SHP77 (cell line): ENCODE results near the gene REEP1.
A peak's percentile ranks its signal among the peaks of the same experiment; 100 is the strongest.
"Not testable (repeated sequence)": the region's sequence is repeated elsewhere in the genome, so short reads cannot be mapped to it uniquely, and the experiment has no call there.

Experiments used
- DNase-seq, 2 experiments: peaks; one replicate each; lab custom pipeline; 2025; lab: John Stamatoyannopoulos, UW

REEP1 gene

DNA sequence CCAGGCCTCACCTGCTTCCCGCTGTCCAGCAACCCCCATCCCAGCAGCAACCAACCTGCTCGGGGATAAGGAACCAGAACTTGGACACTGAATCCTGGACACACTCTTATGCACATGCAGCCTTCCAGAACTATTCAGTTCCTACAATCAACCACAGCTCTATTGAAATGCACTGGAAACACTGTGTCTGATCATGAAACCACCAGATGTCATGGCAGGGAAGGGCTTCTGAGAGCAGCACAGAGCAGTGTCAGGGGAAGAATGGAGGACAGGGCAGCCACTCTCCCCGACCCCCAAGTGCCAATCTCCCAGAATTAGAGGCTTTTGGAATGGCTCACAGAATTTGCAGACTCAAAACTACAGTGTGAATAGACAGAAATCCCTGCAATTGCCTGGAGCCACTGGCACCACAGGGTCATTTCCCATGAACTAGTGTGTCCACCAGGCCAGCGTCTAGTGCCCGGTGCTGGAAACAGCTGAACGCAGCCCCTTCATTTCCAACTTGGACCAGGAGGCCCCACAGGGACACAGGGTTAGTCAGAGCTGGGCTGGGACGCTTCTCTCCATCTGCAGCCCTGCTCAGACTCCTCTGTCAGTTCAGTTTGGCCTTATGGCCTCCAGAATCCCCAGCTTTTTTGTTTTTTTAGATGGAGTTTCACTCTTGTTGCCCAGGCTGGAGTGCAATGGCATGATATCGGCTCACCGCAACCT, 112.6 kb downstream of the REEP1 start:
- no peak for DNase-seq

DNA sequence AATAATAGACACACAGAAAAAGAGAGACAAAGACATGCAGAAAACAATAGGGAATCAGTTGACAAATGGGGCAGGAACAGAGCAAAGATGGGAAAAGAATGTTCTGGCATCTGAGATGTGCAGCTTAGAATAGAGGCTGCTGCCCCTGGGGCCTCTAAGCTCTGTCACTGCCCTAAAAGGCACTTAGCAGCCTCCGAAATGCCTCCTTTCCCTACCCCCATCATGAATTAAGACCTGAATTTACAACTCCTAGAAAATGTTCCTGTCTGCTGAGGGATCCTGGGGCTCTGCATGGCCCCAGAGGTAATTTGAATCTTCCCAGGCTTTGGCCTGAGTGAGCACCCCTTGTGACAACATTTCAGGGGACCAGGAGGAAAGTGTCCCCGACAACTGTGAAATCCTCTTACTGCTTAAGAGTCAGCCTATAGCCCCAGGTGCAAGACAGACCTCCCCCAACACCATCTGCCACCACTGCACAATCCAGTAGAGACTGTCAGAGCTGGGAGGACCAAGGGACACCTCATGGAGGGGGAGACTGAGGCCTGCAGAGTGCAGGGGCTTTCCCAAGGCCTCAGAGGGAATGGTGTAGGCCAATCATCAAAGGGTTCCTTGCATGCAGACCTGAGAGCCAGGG, 113.4 kb downstream of the REEP1 start:
- DNase-seq: no peak

DNA sequence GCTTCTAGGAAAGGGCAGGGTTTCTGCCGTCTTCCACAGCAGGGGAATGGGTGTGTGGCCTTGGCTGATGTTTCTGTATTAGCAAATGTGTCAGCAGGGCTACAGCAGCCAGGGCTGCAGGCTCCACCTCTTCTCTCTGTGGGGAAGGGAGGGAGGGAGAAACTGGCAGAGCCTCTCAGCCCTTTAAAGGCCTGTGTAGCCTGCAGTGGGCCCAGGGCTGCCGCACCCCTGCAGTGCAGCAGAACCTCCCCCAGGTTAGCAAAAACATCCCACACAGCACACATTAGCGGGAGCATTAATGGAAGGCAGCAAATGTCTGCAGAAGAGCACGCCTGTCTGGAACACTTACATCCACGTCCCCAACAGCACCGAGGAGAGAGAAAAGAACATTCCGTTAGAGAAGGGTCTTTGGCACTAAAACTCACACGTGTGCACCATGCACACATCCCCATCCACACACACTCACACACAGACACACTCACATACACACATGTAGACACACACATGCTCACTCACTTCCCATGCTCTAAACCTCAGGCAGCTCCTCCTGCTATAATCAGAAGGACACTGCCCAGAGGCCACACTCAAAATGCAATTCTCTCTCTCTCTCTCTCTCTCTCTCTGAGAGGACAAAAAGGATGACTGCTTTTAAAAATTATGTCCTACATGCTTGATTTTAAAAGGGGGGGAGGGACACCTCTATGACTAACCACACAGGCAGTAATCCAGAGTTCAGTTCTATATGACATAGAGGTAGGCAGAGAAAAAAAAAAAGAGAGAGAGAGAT, 114.1 kb downstream of the REEP1 start:
- no peak for DNase-seq

DNA sequence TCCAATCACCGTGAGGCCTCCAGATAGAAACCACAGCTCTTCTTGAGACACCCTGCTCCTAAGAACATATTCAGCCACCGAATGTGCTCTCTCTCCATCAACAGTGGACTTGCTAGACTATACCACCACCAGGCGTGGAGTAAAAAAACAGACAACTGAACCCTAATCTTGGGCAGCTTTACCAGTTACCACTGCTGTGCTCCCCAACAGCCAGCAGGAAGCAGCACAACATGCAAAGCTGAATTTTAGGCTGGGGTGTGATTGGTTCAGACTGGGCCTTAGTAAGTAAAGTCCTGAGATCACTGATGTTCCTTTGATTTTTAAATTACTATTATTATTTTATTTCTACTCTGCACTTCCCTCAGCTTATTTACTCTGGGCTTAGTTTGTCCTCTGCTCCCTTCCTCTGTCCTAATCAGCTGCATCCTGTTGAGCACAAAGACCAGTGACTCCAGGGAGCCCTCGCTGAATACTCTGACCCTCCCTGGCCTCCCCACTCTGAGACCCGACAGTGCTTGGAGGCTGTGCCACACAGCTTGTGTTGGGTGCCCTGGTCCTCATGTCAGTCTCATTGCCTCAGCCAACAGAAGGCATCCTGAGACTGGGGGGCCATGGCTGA, 116.3 kb downstream of the REEP1 start:
- peak; percentile 10 to 16 for DNase-seq

DNA sequence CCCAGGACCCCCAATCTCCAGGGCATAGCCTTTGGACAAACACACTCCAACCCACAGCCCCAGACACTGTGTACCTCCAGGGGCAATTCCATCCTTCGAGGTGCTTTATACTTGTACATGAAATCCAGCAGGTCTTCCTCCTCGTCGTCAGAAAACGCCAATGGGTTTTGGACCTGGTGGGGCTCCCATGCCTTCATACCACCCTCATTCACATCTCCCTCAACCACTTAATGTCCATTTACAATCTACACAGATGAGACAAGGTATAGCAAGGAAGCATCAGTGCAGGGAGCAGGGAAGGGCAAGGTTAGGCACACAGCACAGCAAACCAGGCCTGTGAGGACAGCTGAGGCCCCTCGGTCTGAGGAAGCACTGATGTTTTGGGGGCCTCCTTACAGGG, 117.5 kb downstream of the REEP1 start:
- DNase-seq: no peak

DNA sequence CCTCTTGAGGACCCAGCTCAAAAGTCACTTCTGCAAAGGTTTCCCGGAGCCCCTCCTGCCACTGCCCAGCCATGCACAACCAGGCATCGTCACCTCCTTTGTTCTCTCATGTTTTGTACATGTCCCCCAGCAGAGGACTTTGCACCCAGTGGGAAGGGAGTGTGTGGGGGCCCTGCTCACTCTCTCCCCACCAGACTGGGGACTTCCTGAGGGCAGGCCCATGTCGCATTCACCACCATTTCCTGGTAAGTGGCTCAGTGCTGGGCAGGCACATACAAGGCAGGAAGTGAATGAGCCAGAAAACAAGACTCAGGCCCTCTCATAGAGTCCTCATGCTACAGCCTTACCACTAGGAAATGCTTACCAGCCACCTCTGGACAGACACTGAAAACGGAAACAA, 119.3 kb downstream of the REEP1 start:
- no peak for DNase-seq

DNA sequence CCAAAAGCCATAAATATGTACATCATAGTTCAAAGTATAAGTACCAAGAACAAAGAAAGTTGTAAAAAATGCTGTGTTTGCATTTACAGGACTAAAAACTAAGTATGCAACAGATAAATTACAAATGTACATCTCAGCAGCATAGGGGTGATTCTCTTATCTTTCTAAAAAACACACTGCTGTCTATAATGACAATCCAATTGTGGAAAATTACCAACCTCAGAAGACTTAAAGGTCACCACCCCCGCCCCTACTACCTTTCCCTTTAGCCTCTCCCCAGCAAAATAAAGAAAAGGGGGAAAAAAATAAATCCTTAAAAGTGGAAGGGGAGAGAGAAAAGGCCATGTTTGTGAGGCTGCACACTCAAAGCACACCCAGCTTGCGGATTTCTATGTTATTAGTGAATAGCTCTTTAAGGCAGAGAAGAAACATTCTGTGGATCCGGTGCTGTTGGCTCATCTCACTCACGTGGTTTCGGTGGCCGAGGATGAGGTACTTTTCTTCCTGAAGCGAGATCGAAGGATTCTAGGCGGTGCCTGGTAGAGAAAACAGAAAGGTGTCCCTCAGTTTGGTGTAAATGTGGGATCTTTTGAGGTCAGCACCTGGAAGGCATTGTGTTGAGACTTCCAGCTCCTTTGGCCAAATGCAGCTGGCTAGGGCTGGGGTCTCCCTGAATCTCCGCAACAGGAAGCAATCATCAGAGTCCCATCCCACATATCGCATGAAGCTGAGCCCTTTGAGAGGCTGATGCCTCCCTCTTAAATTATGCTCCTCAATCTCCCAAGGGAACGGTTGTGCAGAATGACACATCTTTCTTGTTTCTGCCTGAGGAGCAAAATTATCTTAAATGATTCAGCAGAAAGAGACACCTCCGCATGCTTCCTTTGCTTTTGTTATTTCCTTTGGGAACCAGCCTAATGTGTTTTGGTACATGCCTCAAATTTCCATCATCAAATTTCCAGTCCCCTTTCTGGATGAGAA, 120.6 kb downstream of the REEP1 start:
- no peak for DNase-seq

DNA sequence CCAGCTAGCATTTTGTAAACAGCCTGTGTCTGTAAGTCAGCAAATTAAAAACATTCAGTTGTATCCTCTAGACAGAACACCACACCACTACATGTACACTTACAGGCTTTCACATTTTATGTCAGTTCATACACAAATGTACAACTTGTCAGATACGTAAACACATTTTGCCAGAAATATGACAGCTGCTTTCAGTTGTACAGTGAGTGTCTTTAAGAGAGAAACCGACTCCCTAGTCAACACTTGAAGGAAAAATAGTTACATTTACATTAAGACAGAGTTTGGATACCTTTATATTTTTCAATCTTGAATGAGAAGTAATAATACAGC, 123.0 kb downstream of the REEP1 start:
- DNase-seq: no peak

DNA sequence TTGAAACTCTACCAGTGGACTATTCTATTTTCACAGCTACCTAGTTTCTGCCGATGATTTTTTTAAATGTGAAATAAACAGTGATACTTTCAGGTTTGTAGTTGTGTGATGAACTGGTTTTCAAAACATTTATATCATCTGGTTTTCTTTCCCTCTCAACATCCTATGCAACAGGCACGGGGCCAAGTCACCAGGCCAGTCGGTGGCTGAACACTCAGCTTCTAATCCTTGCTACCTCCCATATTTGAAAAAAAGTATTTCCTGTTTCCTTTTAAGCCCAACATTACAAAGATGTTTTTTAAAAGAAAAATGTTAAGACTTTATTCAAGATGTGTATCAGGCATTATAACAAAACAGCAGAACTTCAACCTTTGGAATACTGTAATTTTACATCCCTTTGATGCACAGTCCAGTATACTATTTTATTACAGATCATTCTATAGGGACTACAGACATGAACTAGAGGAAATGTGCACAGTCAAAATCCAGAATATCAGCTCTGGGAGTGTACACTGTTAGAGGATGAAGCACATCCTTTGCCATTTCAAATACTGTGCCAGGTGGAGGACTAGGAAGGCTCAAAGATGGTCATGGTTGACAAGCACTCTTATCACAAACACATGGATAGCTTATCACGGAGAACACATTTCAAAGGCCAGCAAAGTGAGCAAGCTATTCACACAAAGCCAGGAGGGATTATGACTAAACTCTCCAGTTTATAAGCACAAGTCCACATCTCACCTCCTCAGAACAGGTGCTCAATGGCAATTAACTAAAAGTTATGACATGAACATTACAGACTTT, 123.5 kb downstream of the REEP1 start:
- no peak for DNase-seq

DNA sequence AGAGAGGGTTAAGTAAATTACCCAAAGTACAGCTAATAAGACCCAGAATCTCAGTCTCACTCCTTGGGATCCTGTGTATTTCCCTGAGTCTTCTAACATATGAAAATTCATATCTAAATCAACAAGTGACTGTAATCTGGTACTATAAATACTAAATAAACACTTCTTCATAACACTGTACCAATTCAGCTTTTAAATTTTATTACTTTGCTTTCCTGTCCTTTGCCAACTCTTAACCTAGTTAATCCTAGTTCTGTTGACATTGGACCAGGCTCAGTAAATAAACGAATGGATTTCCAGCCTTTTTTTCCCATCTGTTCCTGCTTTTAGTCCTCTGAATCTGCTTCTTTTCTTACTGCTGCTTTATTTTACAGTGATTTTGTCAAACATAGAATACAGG, 124.4 kb downstream of the REEP1 start:
- no peak for DNase-seq

DNA sequence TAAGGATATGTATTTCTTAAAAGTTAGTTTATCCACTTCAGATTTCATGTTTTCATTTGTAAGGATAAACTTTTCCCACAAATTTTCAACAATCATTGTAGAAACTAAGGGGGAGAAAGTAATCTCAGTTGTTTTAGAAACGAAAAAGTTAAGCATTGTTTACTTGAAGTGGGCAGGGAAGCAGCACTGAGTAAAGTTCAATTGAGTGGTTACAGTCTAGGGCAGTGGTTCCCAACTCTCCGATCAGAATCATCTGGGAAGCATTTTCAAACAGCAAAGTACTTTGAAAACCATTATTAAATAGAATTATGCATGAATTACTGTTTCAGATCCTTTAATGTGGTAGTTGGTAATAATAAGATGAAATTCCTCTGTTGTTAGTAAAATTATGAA, 125.6 kb downstream of the REEP1 start:
- DNase-seq: no peak

DNA sequence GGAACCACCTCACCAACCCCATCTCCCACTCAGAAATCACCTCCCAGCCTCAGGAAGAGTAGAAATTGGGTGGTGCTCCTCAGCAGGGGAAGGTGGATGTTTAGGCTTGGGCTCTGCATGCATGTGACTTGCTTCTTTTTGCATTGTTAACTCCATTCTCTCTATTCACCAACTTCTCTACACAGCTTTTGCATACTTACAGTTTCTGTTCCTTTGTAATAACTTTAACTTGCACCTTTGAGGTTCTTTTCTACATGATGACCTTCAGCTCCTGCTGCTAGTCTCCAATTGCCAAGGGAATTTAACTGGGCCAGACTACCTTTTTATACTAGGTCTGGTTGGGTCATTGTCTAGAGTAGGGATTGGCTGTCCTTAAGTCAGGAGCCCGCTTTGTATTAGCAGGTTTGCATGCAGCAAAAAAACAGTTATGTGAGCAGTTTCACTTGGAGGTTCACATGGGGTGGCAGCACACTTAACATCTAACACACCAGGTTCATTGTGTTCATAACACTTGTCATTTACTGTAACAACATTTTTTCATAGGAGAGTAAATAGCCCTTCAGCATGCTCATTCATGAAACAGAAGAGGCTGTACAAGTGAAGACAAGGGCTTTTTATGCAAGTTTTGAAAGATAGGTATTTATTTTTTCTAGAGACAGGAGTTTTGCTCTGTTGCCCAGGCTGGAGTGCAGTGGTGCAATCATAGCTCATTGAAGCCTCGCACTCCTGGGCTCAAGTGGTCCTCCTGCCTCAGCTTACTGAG, 126.2 kb downstream of the REEP1 start:
- DNase-seq: no peak

DNA sequence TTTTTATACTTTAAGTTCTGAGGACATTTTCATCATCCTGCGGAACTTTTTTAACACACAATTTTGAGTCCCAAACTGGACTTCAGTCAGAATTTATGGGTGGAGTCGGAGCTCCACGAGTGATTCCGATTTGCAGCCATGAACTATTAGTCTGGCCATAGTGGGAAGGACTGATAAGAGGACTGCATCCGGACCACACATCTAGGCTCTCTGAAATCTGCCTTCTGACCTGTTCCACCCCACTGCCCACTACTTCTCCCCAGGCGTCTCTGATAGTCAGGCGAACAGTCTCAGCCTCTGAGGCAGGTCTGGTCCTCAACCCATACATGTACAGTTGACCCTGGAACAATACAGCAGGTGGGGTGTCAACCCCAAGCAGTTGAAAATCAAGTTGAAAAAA, 133.0 kb downstream of the REEP1 start:
- no peak for DNase-seq

DNA sequence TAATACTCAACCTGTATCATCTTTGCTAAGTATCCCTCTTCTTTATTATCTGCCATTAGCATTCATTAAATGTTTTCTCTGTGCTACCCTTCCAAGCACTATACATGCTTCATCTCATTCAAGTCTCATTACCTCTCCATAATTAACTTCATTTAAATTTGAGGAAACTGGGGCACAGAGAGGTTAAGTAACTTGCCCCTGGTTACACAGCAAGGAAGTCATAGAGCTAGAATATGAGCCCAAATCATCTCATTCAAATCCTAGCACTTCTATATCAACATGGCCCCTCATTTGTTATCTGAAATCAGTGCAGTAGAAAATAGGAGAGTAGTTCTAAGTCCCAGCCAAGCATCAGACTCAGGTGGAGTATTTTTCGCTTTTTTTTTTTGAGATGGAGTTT, 133.8 kb downstream of the REEP1 start:
- DNase-seq: no peak

DNA sequence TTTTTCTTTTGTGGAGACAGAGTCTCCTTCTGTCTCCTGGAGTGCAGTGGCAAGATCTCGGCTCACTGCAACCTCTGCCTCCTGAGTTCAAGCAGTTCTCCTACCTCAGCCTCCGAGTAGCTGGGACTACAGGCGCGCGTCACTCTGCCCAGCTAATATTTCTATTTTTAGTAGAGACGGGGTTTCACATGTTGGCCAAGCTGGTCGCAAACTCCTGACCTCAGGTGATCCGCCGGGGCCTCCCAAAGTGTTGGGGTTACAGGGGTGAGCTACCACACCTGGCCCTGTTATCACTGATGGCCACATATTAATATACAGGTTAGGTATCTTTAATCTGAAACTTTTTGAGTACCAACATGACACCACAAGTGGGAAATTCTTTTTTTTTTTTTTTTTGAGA, 134.7 kb downstream of the REEP1 start:
- DNase-seq: no peak

DNA sequence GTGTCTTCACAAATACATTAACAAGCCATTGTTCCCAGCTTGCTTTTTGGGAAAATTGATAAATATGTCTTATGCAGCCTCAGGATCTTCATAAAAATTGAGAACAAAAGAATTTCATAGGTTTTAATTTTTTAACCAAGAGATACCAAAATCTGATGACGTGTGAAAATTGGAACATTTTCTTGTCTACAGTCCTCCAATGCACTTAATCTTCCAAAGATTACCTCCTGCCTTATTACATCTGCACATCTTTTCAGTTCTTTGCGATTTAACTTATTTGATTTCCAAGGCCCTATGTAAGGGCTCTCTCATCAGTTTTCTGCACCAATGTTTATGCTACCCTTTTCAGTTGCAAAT, 135.1 kb downstream of the REEP1 start:
- no peak for DNase-seq

DNA sequence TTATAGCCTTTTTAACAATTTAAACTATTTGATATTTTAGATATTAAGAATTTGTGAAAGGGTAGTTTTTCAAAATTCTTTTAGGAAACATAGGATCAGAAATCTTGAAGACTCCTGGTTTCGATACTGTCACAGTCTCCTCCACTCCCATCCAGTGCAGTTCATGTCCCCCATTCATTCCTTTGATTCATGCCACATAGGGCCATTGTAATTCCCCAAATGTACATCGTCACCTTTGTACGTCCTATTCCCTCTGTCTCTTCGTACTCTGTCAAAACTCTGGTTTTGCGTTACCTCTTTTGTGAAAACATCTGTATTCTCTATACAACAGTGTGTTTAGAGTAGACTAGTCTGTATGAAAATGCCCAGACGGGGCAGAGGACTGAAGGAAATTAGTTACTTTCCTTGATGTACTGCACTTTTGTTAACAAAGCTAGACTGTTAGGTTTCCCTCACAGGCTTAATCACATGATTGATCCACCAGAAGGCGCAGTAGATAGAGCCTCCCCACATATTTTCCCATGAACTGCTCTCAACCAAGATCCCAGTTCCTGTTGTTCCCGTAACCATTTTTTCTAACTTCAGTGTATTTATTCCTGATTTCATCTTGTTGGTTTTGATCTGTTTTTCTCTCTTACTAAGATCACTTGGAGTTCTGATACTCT, 135.6 kb downstream of the REEP1 start:
- no peak for DNase-seq

DNA sequence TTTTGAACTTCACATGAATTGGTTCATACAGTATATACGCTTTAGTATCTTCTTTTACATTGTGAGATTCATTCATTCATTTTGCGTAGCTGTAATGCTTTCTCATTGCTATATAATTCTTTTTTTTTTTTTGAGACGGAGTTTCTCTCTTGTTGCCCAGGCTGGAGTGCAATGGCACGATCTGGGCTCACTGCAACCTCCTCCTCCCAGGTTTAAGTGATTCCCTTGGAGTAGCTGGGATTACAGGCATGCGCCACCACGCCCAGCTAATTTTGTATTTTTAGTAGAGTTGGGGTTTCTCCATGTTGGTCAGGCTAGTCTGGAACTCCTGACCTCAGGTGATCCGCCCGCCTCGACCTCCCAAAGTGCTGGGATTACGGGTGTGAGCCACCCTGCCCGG, 136.9 kb downstream of the REEP1 start:
- not testable (repeated sequence) for DNase-seq

DNA sequence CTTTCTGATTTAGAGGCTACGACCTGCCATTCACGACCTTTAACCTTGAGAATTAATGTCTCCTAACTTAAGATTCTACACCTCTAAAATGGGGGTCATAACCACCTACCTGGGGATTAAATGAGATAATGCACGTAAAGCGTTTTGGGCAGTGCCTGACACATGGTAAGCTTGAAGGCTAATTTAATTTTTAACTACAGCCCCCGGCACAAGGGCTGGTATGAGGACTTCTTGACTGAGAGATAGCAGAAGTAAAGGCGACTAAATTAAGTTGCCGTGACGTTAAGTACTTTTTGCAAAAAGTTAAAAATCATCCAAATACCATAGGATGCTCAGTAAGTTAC, 137.6 kb downstream of the REEP1 start:
- no peak for DNase-seq
